A673 (cell line): Measurements from ENCODE around the gene SLC15A4. TPM values are rescaled to one million over a fixed set of nuclear protein-coding genes. Genes with fewer than 3 reads are reported as not detected.

Source experiments
- BruUV-seq: library from RNA; stranded (reverse); fragments of 400-500 nt; replicated peaks from 2 replicates; lab custom pipeline; 2021; lab: Mats Ljungman, UMichigan
- CTCF ChIA-PET: fragments of 300-600 bp; sonication (Branson Sonifier 250); formaldehyde crosslinking; loops from one replicate; lab custom pipeline; 2022; ENCODE audit warnings: antibody characterized with exemption; lab: Charles Lee
- POLR2A ChIA-PET: fragments of 300-600 bp; sonication (Branson Sonifier 250); formaldehyde crosslinking; loops from one replicate; lab custom pipeline; 2022; ENCODE audit warnings: antibody characterized with exemption; ENCODE audit not compliant: low non-redundant PET; lab: Charles Lee
- DNase-seq: peaks from one replicate; pipeline ENCODE4 v3.0.0-alpha.2; 2015; ENCODE audit warnings: low spot score
- H3K27ac ChIP-seq: fragments of 200-600 bp; sonication (generic); 2 replicates; pipeline ENCODE4 v1.5.1; 2016; ENCODE audit warnings: mixed run types, low read depth, mild to moderate bottlenecking, mixed read lengths, antibody characterized with exemption, low read length; ENCODE audit not compliant: poor library complexity, severe bottlenecking
- H3K27me3 ChIP-seq: fragments of 200-600 bp; sonication (generic); replicated peaks from 2 replicates; pipeline ENCODE4 v1.6.1; 2017; ENCODE audit warnings: mixed run types, low read depth, mild to moderate bottlenecking, mixed read lengths, antibody characterized with exemption, low read length; ENCODE audit not compliant: insufficient read depth, poor library complexity
- H3K36me3 ChIP-seq: fragments of 200-600 bp; sonication (generic); 2 replicates; pipeline ENCODE4 v1.6.1; 2016; ENCODE audit warnings: mixed run types, mild to moderate bottlenecking, mixed read lengths, antibody characterized with exemption, low read length; ENCODE audit not compliant: insufficient read depth, poor library complexity, severe bottlenecking
- H3K4me1 ChIP-seq: fragments of 200-600 bp; sonication (generic); 2 replicates; pipeline ENCODE4 v1.6.1; 2017; ENCODE audit warnings: mixed run types, mild to moderate bottlenecking, mixed read lengths, antibody characterized with exemption, low read length; ENCODE audit not compliant: insufficient read depth, poor library complexity, severe bottlenecking
- H3K4me3 ChIP-seq: fragments of 200-600 bp; sonication (generic); 2 replicates; pipeline ENCODE4 v1.5.1; 2016; ENCODE audit warnings: low read depth, mixed run types, mild to moderate bottlenecking, mixed read lengths, low read length; ENCODE audit not compliant: poor library complexity, severe bottlenecking
- H3K9me3 ChIP-seq: fragments of 200-600 bp; sonication (generic); 2 replicates; pipeline ENCODE4 v1.6.1; 2016; ENCODE audit warnings: mixed run types, low read depth, mild to moderate bottlenecking, mixed read lengths, antibody characterized with exemption, low read length; ENCODE audit not compliant: poor library complexity, severe bottlenecking
- CTCF ChIP-seq: fragments of 300-800, 200-600 bp; sonication (generic); conservative IDR thresholded peaks from 2 replicates; pipeline ENCODE4 v1.5.1; 2017; ENCODE audit warnings: low read depth, mild to moderate bottlenecking, antibody characterized with exemption, low read length, moderate library complexity, mixed read lengths
- EZH2 ChIP-seq: fragments of 200-600 bp; sonication (generic); IDR thresholded peaks from 2 replicates; pipeline ENCODE4 v1.6.1; 2017; ENCODE audit warnings: borderline replicate concordance, low read depth, mild to moderate bottlenecking, mixed read lengths, antibody characterized with exemption, low read length; ENCODE audit not compliant: poor library complexity, severe bottlenecking
- intact Hi-C: fragments of 100-400 bp; cut with micrococcal nuclease; formaldehyde crosslinking; loops from one replicate; pipeline ENCODE4 v1.10.0; 2022; ENCODE audit not compliant: unreplicated experiment
- total RNA-seq: library from RNA; stranded (reverse); gene quantifications from 2 replicates; pipeline ENCODE4 v1.2.3, GENCODE V29; 2021

The SLC15A4 gene
- total RNA-seq, 1 experiment from 2014 or later, result 20.3 TPM

GRCh38 chr12:128816643-128816920 lies 7.2 kb downstream of the SLC15A4 start:
- intact Hi-C loops, result no loop called here
- ChIA-PET POLR2A (no interaction called here), CTCF (no interaction called here)
- H3K4me1 ChIP-seq, result peaks cover 22% of the 10 kb centered on the region
- no peaks in the 10 kb centered on the region for H3K9me3 ChIP-seq
- TF ChIP-seq CTCF, result no peak
- TF ChIP-seq EZH2, result no peak
- no peaks in the 10 kb centered on the region for H3K27me3 ChIP-seq
- no peak for DNase-seq
- H3K36me3 ChIP-seq, result no peaks in the 10 kb centered on the region
- no peak overlapping the region for H3K27ac ChIP-seq
- no TSS peak for BruUV-seq
- no peak overlapping the region for H3K4me3 ChIP-seq

GRCh38 chr12:128815779-128816642 lies 7.7 kb downstream of the SLC15A4 start:
- Histone ChIP-seq H3K9me3 (no peaks in the 10 kb centered on the region), H3K4me1 (peaks cover 22% of the 10 kb centered on the region), H3K27me3 (no peaks in the 10 kb centered on the region), H3K27ac (no peak overlapping the region), H3K4me3 (no peak overlapping the region), H3K36me3 (no peaks in the 10 kb centered on the region)
- CTCF ChIA-PET, result no interaction called here
- intact Hi-C loops, result no loop called here
- POLR2A ChIA-PET, result no interaction called here
- BruUV-seq, result no TSS peak
- no peak for TF ChIP-seq CTCF
- no peak for DNase-seq

- H3K4me1 ChIP-seq, result peaks cover 30% of the 10 kb centered on the region
- BruUV-seq, result no TSS peak
- no peak overlapping the region for H3K27ac ChIP-seq
- no peak for DNase-seq
- no peaks in the 10 kb centered on the region for H3K9me3 ChIP-seq
- intact Hi-C loops, result no loop called here
- H3K27me3 ChIP-seq, result no peaks in the 10 kb centered on the region
- no peak overlapping the region for H3K4me3 ChIP-seq
- TF ChIP-seq EZH2 (no peak), CTCF (no peak)
- POLR2A ChIA-PET, result interaction anchor here (0.8 kb wide), 1 partner anchor 227 kb away, joined by 3 read pairs; no protein-coding TSS in a partner anchor
- H3K36me3 ChIP-seq, result no peaks in the 10 kb centered on the region
- CTCF ChIA-PET, result no interaction called here
Measured at GRCh38 chr12:128814411-128815261, 9.1 kb downstream of the SLC15A4 start.
